H9 (cell line): ENCODE results near the gene NAGPA. TPM values are rescaled to one million over a fixed set of nuclear protein-coding genes. Genes with fewer than 3 reads are reported as not detected.

Source experiments
- DNase-seq: peaks from one replicate; pipeline ENCODE4 v3.0.0-alpha.2; 2017
- H2AFZ ChIP-seq: one replicate; pipeline ENCODE4 v1.6.1; 2013; ENCODE audit warnings: mild to moderate bottlenecking, low read length, control low read depth, moderate library complexity
- H2AK5ac ChIP-seq: 2 replicates; pipeline ENCODE4 v1.6.1; 2013; ENCODE audit warnings: low read length, control low read depth, mixed read lengths; ENCODE audit not compliant: insufficient read length
- H2BK120ac ChIP-seq: one replicate; pipeline ENCODE4 v1.6.1; 2013; ENCODE audit warnings: low read depth, mild to moderate bottlenecking, low read length, control low read depth, inconsistent platforms; ENCODE audit not compliant: poor library complexity, severe bottlenecking
- H2BK12ac ChIP-seq: 2 replicates; pipeline ENCODE4 v1.6.1; 2013; ENCODE audit warnings: low read length, control low read depth, mixed read lengths, low read depth; ENCODE audit not compliant: insufficient read length
- H2BK15ac ChIP-seq: 2 replicates; pipeline ENCODE4 v1.6.1; 2013; ENCODE audit warnings: low read depth, low read length, control low read depth
- H2BK20ac ChIP-seq: one replicate; pipeline ENCODE4 v1.6.1; 2013; ENCODE audit warnings: low read depth, mild to moderate bottlenecking, low read length, control low read depth, inconsistent platforms; ENCODE audit not compliant: poor library complexity, severe bottlenecking
- H2BK5ac ChIP-seq: 2 replicates; pipeline ENCODE4 v1.6.1; 2013; ENCODE audit warnings: low read length, control low read depth, mixed read lengths; ENCODE audit not compliant: insufficient read length
- H3K14ac ChIP-seq: 2 replicates; pipeline ENCODE4 v1.6.1; 2013; ENCODE audit warnings: low read length, control low read depth; ENCODE audit not compliant: insufficient read depth
- H3K18ac ChIP-seq: 2 replicates; pipeline ENCODE4 v1.6.1; 2013; ENCODE audit warnings: low read depth, mild to moderate bottlenecking, mixed read lengths, low read length, control low read depth; ENCODE audit not compliant: insufficient read length
- H3K23ac ChIP-seq: 2 replicates; pipeline ENCODE4 v1.6.1; 2013; ENCODE audit warnings: low read length, control low read depth, mixed read lengths, low read depth; ENCODE audit not compliant: insufficient read length
- H3K23me2 ChIP-seq: 2 replicates; pipeline ENCODE4 v1.6.1; 2013; ENCODE audit warnings: low read depth, mild to moderate bottlenecking, mixed read lengths, low read length, control low read depth; ENCODE audit not compliant: insufficient read length, poor library complexity, severe bottlenecking
- H3K27ac ChIP-seq: 2 replicates; pipeline ENCODE4 v1.5.1; 2013; ENCODE audit warnings: low read length, control low read depth, mixed read lengths, low read depth; ENCODE audit not compliant: insufficient read length
- H3K27me3 ChIP-seq: 2 replicates; pipeline ENCODE4 v1.6.1; 2013; ENCODE audit warnings: low read length, control low read depth, inconsistent platforms; ENCODE audit not compliant: insufficient read depth
- H3K4ac ChIP-seq: 2 replicates; pipeline ENCODE4 v1.6.1; 2013; ENCODE audit warnings: low read depth, mild to moderate bottlenecking, control low read depth, inconsistent platforms, low read length, moderate library complexity
- H3K4me1 ChIP-seq: 2 replicates; pipeline ENCODE4 v1.6.1; 2013; ENCODE audit warnings: low read length, control low read depth, inconsistent platforms; ENCODE audit not compliant: insufficient read depth
- H3K4me2 ChIP-seq: 2 replicates; pipeline ENCODE4 v1.6.1; 2013; ENCODE audit warnings: low read length, control low read depth, mixed read lengths; ENCODE audit not compliant: insufficient read length, insufficient read depth
- H3K56ac ChIP-seq: 2 replicates; pipeline ENCODE4 v1.6.1; 2013; ENCODE audit warnings: low read depth, mild to moderate bottlenecking, mixed read lengths, low read length, control low read depth; ENCODE audit not compliant: insufficient read length
- H3K79me1 ChIP-seq: 2 replicates; pipeline ENCODE4 v1.6.1; 2013; ENCODE audit warnings: low read depth, mild to moderate bottlenecking, moderate library complexity, low read length, control low read depth, inconsistent platforms; ENCODE audit not compliant: insufficient read depth, poor library complexity, severe bottlenecking
- H3K79me2 ChIP-seq: 2 replicates; pipeline ENCODE4 v1.6.1; 2013; ENCODE audit warnings: low read length, control low read depth, inconsistent platforms; ENCODE audit not compliant: insufficient read depth
- H3K9ac ChIP-seq: 2 replicates; pipeline ENCODE4 v1.6.1; 2013; ENCODE audit warnings: low read length, control low read depth, mixed read lengths; ENCODE audit not compliant: insufficient read length; ENCODE audit errors: extremely low read depth
- H3K9me3 ChIP-seq: one replicate; pipeline ENCODE4 v1.6.1; 2013; ENCODE audit warnings: low read depth, low read length, inconsistent platforms; ENCODE audit not compliant: control insufficient read depth
- H3T11ph ChIP-seq: one replicate; pipeline ENCODE4 v1.6.1; 2013; ENCODE audit warnings: mild to moderate bottlenecking, low read length, control low read depth, inconsistent platforms
- H4K20me1 ChIP-seq: one replicate; pipeline ENCODE4 v1.6.1; 2013; ENCODE audit not compliant: control insufficient read depth, insufficient read length, insufficient read depth
- H4K5ac ChIP-seq: 2 replicates; pipeline ENCODE4 v1.6.1; 2013; ENCODE audit warnings: low read depth, mild to moderate bottlenecking, mixed read lengths, low read length, control low read depth; ENCODE audit not compliant: insufficient read length
- H4K8ac ChIP-seq: replicated peaks from 2 replicates; pipeline ENCODE4 v1.6.1; 2013; ENCODE audit warnings: low read length, control low read depth, mixed read lengths, low read depth; ENCODE audit not compliant: insufficient read length
- H4K91ac ChIP-seq: 2 replicates; pipeline ENCODE4 v1.6.1; 2013; ENCODE audit warnings: low read depth, mild to moderate bottlenecking, moderate library complexity, mixed read lengths, low read length, control low read depth; ENCODE audit not compliant: insufficient read length
- H3K27ac Mint-ChIP-seq, 3 experiments: 2 replicates in 2 of 3; 3 replicates in 1 of 3; pipeline ENCODE4 v1.8.0; 2020 to 2021; ENCODE audit warnings: mixed read lengths in 3 of 3, mild to moderate bottlenecking in 1 of 3, moderate library complexity in 1 of 3
- H3K27me3 Mint-ChIP-seq: 2 replicates; pipeline ENCODE4 v1.8.0; 2021; ENCODE audit warnings: low read depth, mild to moderate bottlenecking, moderate library complexity, mixed read lengths
- H3K36me3 Mint-ChIP-seq, 3 experiments: 2 replicates in 2 of 3; 3 replicates in 1 of 3; pipeline ENCODE4 v1.8.0; 2020 to 2021; ENCODE audit warnings: low read depth in 3 of 3, mixed read lengths in 3 of 3; ENCODE audit not compliant: insufficient read depth in 1 of 3
- H3K4me1 Mint-ChIP-seq, 2 experiments: 2 replicates each; pipeline ENCODE4 v1.8.0; 2020; ENCODE audit warnings: mixed read lengths in 2 of 2
- H3K4me3 Mint-ChIP-seq, 2 experiments: 2 replicates in 1 of 2; 3 replicates in 1 of 2; pipeline ENCODE4 v1.8.0; 2020 to 2021; ENCODE audit warnings: mild to moderate bottlenecking in 2 of 2, mixed read lengths in 2 of 2, moderate library complexity in 1 of 2
- H3K9me3 Mint-ChIP-seq, 2 experiments: 2 replicates in 1 of 2; 3 replicates in 1 of 2; pipeline ENCODE4 v1.8.0; 2020; ENCODE audit warnings: mild to moderate bottlenecking in 2 of 2, mixed read lengths in 2 of 2, moderate library complexity in 1 of 2
- CTCF ChIP-seq: fragments of 200-600 bp; sonication (generic); conservative IDR thresholded peaks from 3 replicates; pipeline ENCODE4 v1.8.0; 2021; ENCODE audit warnings: antibody characterized with exemption, mild to moderate bottlenecking
- WGBS: extraction: QIAGEN DNeasy Blood & Tissue Kit; methylation state at CpG from one replicate; pipeline ENCODE4 v1.1.7; 2013; ENCODE audit warnings: missing lambda C conversion rate, low lambda C conversion rate, mixed read lengths; ENCODE audit not compliant: insufficient read length; ENCODE audit errors: extremely low coverage; 5-methylcytosine and 5-hydroxymethylcytosine counted together
- total RNA-seq: library from RNA; stranded (reverse); gene quantifications from 2 replicates; pipeline ENCODE4 v1.2.1, GENCODE V29; 2021

Gene NAGPA
- total RNA-seq, 1 experiment from 2014 or later, result 12.1 TPM

GRCh38 chr16:5072334-5073278 lies 38.9 kb upstream of the NAGPA start:
- Mint-ChIP-seq H3K27me3 (no peaks in the 10 kb centered on the region; the same call in 1 of the 2 replicates), H3K4me1 (peaks cover 12 to 15% of the 10 kb centered on the region in 2 experiments), H3K36me3 (peaks cover 18 to 30% (median 28%) of the 10 kb centered on the region in 3 experiments; a peak in 6 of 7 replicates), H3K27ac (peak overlapping the region; percentile 63 to 99 (median 98); a peak in 5 of 7 replicates), H3K4me3 (peak overlapping the region; percentile 92 to 96), H3K9me3 (no peaks in the 10 kb centered on the region; a peak in 2 of 5 replicates)
- Histone ChIP-seq H4K91ac (no peak overlapping the region), H3T11ph (no peak overlapping the region), H3K9ac (peak overlapping the region; percentile 47), H3K18ac (peak overlapping the region; percentile 6), H2BK5ac (no peak overlapping the region), H3K27ac (no peak overlapping the region), H2AK5ac (no peak overlapping the region), H3K56ac (no peak overlapping the region), H2BK20ac (no peak overlapping the region), H4K20me1 (no peaks in the 10 kb centered on the region), H3K9me3 (no peaks in the 10 kb centered on the region), H2BK15ac (no peak overlapping the region), H2AFZ (no peak overlapping the region), H3K23me2 (peaks cover 7% of the 10 kb centered on the region), H4K5ac (peak overlapping the region; percentile 46), H3K4ac (no peak overlapping the region), H3K79me1 (peaks cover 4% of the 10 kb centered on the region), H3K14ac (no peak overlapping the region), H3K27me3 (no peaks in the 10 kb centered on the region), H3K79me2 (peaks cover 5% of the 10 kb centered on the region; the same call in 1 of the 2 replicates), H2BK120ac (no peak overlapping the region), H3K23ac (no peak overlapping the region), H3K4me2 (peak overlapping the region; percentile 89), H2BK12ac (no peak overlapping the region), H4K8ac (no peak overlapping the region), H3K4me1 (no peaks in the 10 kb centered on the region)
- no peak for TF ChIP-seq CTCF
- WGBS, result no CpG with 5 or more reads among the region's 12 CpGs
- DNase-seq, result no peak
